GM19025 (cell line): Measurements from ENCODE around the gene CREB3L1.
A peak's percentile ranks its signal among the peaks of the same experiment; 100 is the strongest.
"Not testable (repeated sequence)": the region's sequence is repeated elsewhere in the genome, so short reads cannot be mapped to it uniquely, and the experiment has no call there.

Experiments used
- ATAC-seq: cut with Tn5 transposase; IDR thresholded peaks from one replicate; pipeline ENCODE4 v1.9.1; 2021; ENCODE audit warnings: mild to moderate bottlenecking, low read depth, moderate library complexity; ENCODE audit not compliant: unreplicated experiment

Gene CREB3L1

GRCh38 chr11:46294365-46295309, 17.2 kb downstream of the CREB3L1 start:
- no peak for ATAC-seq

- ATAC-seq = peak; percentile 74
These were observed 18.0 kb downstream of the CREB3L1 start for GRCh38 chr11:46295312-46296058.

GRCh38 chr11:46296059-46296527, 18.6 kb downstream of the CREB3L1 start:
- ATAC-seq = no peak

GRCh38 chr11:46296528-46297448, 19.3 kb downstream of the CREB3L1 start:
- no peak for ATAC-seq

GRCh38 chr11:46298699-46299433, 21.4 kb downstream of the CREB3L1 start:
- no peak for ATAC-seq

- no peak for ATAC-seq
These were observed 22.0 kb downstream of the CREB3L1 start for GRCh38 chr11:46299451-46299961.

- ATAC-seq = no peak
These were observed 22.8 kb downstream of the CREB3L1 start for GRCh38 chr11:46300270-46300669.

GRCh38 chr11:46302866-46303265, 25.4 kb downstream of the CREB3L1 start:
- ATAC-seq = peak; percentile 77

GRCh38 chr11:46304036-46304435, 26.6 kb downstream of the CREB3L1 start:
- not testable (repeated sequence) for ATAC-seq

GRCh38 chr11:46304605-46305179, 27.2 kb downstream of the CREB3L1 start:
- ATAC-seq = no peak

- ATAC-seq = no peak
These were observed 27.8 kb downstream of the CREB3L1 start for GRCh38 chr11:46305295-46305694.

GRCh38 chr11:46306296-46306853, 28.9 kb downstream of the CREB3L1 start:
- no peak for ATAC-seq

- ATAC-seq = no peak
These were observed 29.9 kb downstream of the CREB3L1 start for GRCh38 chr11:46307369-46307768.

- ATAC-seq = no peak
These were observed 30.4 kb downstream of the CREB3L1 start for GRCh38 chr11:46307785-46308341.

- ATAC-seq = no peak
These were observed 31.4 kb downstream of the CREB3L1 start for GRCh38 chr11:46308631-46309419.

- ATAC-seq = no peak
These were observed 32.4 kb downstream of the CREB3L1 start for GRCh38 chr11:46309814-46310259.

GRCh38 chr11:46315033-46315738, 37.7 kb downstream of the CREB3L1 start:
- ATAC-seq = no peak
